Kasumi-1 (cell line): Measurements from ENCODE around the gene CDK10.

ENCODE experiments used
- DNase-seq, 2 experiments: peaks; one replicate each; lab custom pipeline; 2025; lab: John Stamatoyannopoulos, UW

CDK10 gene

DNA sequence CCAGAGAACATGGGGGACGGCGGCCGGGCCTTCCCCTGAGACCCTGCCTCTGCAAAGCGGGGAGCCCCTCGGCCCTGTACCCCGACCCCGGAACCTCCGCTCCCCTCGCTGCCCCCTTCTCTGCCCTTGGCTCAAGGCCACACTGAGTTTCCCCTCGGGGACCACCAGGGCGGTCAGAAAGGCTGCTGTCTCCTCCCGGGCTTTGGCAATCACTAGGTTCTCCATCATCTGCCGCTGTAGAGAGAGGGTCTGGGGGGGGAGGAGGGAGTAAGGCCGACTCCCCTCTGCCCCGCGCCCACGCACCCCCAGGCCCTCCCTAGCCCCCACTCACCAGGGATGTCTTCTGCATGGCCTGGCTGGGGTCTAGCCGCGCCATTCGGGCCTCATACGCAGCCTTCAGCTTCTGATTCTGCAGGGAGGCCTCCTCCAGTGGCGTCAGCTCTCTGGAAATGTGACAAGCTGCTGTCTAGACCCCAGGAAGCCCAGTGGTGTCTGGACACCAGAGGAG lies 25.8 kb downstream of the CDK10 start:
- DNase-seq = no peak

DNA sequence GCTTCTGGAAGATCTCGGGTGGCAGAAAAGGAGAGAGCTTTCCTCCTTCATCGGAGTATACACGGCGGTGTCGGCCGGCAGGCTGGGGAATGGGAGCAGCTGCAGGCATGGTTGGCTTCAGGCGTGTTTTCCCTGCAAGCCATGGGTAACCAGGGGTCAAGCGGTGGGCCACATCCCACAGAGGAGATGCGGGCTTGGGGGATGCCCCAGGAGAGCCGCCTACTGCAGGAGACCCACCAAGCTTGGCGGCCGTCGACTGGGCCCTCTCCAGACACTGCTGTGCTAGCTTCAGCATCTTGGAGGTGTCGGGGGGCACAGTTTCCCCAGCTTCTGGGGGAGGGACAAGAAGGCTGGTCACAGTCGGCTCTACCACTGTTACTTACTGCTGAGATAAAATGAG lies 30.0 kb downstream of the CDK10 start:
- DNase-seq = no peak

DNA sequence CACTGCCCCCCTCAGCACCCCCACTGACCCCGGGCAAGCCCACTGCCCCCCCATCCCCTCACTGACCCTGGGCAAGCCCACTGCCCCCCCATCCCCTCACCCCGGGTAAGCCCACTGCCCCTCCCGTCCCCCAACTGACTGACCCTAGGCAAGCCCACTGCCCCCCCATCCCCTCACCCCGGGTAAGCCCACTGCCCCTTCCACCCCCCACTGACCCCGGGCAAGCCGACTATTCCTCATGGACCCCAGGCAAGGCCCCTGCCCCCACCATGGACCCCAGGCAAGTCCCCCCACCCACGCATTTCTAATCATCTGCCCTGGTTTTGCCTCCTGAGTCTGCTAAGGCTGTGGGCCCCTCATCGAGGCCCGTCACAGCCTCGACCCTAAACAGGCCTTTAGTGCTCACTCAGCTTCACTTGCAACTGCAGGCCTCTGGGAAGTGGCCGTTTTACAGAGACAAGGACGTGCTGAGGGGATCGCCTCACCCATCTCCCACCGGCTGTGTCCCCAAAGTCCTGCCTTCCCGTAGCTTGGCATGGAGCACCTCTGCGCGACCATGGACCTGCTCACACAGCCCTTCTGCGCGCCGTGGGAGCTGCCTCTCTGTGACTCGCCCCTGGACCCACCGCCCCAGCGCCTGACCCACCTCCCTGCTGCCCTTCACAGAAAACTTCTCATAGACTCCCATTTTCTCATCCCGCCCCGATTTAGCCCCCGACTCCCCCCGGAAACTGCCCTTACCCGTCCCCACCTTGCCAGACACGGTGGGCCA lies 30.6 kb downstream of the CDK10 start:
- DNase-seq = no peak

- no peak for DNase-seq
Observed at GRCh38 chr16:89717688-89718505, 31.4 kb downstream of the CDK10 start.

GRCh38 chr16:89720551-89720812 lies 34.0 kb downstream of the CDK10 start:
- DNase-seq = no peak

GRCh38 chr16:89720813-89721545 lies 34.5 kb downstream of the CDK10 start, which contains the start of the genes VPS9D1 and ZNF276:
Gene VPS9D1 (minus strand): TSS chr16:89720898. CDS start chr16:89720861, 37 bp downstream.
Gene ZNF276 (plus strand): TSS chr16:89721537. CDS start chr16:89721641, 104 bp downstream.
- DNase-seq = peak; percentile 43 to 62

DNA sequence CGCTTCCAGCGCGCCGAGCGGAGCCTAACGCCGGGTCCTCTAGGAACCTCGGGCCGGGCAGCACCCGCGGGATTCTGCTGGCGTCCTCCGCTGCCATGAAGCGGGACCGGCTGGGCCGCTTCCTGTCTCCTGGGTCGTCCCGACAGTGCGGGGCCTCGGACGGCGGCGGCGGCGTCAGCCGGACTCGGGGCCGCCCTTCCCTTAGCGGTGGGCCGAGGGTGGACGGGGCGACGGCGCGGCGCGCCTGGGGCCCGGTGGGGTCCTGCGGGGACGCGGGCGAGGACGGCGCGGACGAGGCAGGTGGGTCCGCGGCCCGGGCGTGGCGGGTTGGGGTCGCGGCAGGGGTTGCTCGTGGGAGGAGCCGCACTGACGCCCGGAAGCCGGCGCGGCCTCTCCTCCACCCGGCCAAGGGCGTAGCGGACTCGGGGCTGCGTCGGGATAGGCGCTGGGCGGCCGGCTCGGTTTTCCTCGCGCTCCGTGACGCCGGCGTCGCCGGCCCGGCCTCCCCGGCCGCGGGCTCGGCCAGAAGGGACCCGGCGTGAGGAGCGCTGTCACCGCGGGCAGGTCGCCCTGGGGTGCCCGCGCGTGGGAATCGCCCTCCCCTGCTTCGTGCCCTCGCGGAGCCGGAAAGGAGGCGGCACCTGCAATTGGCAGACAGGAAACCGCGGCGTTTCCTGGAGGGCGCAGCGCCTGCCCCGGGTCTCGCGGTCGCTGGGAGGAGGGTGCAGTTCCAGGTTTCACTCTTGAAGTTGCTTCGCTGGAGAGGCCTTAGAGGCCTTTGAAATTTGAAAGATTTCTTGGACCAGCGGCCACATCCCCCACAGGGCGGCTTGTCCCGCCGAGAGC lies 35.3 kb downstream of the CDK10 start:
- DNase-seq = peak; percentile 75 to 77

DNA sequence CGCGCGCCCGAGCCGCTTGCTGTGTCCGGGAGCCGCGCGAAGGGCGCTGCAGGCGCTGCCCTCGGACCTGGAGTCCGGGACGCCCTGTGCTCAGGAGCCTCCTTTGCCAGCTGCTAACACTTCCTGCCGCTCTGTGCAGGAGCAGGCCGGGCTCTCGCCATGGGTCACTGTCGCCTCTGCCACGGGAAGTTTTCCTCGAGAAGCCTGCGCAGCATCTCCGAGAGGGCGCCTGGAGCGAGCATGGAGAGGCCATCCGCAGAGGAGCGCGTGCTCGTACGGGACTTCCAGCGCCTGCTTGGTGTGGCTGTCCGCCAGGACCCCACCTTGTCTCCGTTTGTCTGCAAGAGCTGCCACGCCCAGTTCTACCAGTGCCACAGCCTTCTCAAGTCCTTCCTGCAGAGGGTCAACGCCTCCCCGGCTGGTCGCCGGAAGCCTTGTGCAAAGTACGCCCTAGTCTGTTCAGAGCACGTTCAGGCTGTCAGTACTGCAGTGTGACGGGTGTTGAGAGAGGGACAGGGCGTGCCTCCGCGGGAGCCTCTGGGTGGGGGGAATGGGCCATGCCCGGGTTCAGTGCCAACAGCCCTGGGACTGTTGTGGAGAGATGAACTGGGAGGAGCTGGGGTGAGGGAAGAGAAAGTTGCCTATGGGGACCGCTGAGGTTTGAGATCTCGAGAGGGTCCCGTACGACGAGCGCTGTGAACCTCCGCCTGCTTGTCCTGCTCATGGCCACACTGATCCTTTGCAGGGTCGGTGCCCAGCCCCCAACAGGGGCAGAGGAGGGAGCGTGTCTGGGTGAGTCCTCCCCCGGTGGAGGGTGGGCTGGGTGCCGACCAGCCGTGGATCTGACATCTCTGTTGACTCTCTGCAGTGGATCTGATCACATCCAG lies 36.1 kb downstream of the CDK10 start:
- DNase-seq = peak; percentile 61 to 75

- DNase-seq = no peak
Observed at GRCh38 chr16:89723279-89724250, 37.1 kb downstream of the CDK10 start.

GRCh38 chr16:89727406-89728120 lies 41.1 kb downstream of the CDK10 start:
- DNase-seq = no peak

DNA sequence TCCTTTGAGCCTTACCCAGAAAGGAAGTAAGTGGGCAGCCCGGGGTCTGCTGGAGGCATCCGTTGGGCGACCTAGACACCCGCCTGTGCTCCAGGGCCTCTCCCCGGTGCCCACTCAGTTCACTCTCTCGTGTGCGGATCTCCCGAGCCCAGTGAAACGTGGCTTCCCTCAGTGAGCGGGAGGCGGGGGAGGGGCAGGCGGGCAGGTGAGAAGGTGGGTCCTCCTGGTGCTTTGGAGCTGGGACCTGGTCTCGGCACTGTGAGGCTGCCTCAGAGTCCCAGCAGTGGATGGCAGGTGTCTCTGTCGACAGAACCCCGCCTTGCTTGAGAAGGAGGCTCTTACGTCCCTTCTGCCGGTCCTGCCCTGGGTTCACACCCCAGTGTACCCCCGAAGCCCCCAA lies 42.8 kb downstream of the CDK10 start:
- no peak for DNase-seq

GRCh38 chr16:89729863-89730593 lies 43.5 kb downstream of the CDK10 start:
- DNase-seq = no peak

DNA sequence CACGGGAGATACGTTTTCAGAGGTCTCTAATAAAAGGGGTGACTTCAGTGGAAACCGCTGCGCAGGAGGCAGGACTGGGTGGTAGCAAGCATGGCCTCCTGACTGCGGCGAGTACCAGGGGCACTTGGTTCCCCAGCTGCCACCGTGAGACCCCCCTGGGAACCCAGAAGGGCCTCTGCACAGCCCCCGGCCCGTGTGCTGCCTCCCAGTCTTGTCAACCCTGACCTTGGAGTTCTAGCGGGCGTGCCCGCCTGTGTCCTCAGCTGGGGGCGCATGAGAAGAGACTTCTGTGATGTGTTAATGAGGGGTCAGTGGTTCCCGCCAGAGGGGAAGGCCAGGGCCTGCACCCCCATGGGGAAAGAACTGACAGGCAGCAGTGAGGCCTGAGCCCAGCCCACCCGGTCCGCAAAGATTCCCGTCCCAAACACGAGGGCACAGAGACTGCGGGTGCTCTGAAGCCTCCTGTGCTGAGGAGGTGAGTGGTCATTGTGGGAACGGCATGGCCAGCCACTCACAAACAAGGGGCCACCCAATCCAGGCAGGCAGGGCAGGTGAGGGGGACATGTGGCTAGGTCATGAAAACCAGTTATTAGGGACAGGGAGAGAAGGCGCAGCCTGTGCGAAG lies 44.2 kb downstream of the CDK10 start:
- DNase-seq = no peak

DNA sequence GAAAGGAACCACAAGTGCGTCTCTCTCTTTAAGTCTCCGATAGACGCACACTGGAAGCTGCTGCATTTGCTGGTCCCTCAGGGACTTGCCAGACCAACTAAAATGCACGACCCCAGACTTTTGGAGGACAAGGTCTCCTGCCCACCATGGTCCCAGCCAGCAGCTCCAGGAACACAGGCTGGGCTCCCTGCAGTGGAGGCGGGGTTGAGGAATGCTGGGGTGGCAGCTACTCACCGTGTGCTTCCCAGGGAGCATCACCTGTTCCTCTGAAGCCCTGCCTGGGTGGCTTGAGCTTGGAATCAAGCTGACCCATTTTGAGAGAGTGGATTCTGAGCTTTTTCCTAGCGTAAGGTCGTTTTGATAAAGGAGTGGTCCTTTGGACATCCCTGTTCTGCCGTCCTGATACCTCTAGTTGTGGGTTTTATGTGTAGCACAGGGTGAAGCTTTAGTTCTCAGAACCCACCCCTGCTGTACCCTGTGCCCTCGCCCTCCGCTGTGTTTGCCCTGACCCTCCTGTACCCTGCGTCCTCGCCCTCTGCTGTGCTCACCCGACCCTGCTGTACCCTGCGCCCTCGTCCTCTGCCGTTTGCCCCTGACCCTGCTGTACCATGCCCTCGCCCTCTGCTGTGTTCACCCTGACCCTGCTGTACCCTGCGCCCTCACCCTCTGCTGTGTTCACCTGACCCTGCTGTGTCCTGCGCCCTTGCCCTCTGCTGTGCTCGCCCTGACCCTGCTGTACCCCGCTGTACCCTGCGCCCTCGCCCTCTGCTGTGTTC lies 45.8 kb downstream of the CDK10 start:
- no peak for DNase-seq

GRCh38 chr16:89732918-89733242 lies 46.4 kb downstream of the CDK10 start:
- no peak for DNase-seq

DNA sequence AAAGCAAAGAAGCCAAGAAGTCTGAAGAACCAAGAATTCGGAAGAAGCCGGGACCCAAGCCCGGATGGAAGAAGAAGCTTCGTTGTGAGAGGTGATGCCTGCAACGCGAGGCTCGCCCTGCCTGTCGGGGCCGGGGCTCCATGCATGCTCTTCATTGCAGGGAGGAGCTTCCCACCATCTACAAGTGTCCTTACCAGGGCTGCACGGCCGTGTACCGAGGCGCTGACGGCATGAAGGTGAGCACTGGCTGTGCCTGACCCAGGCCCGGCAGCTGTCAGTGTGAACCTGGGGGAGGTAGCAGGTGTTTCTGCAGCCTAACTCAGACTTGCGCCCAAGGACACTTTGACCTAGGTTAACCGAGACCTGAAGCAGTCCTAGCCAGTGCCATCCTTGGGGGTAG lies 46.8 kb downstream of the CDK10 start:
- DNase-seq = no peak

DNA sequence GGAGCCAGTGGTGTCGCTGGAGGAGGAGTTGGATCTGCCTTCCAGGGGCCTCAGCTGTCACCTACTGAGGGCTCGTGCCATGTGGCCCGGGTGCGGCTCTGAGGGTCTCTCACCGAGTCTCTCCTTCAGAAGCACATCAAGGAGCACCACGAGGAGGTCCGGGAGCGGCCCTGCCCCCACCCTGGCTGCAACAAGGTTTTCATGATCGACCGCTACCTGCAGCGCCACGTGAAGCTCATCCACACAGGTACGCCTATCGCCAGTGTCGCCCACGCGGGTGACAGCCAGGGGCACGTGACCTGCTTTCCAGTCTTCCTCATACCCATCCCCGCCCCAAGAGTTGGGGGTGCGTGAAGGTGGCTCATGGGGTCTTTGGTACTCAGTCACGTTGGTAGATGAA lies 47.3 kb downstream of the CDK10 start:
- no peak for DNase-seq
